BE2C (cell line): Measurements from ENCODE around the gene VAMP8.

Experiments
- DNase-seq: peaks from one replicate; pipeline ENCODE4 v3.0.0-alpha.2; 2020
- H3K27me3 ChIP-seq: fragments of 250-450 bp; sonication (Bioruptor Pico); 2 replicates; pipeline ENCODE4 v1.5.1; 2020; ENCODE audit warnings: mild to moderate bottlenecking
- H3K36me3 ChIP-seq: fragments of 250-450 bp; sonication (Bioruptor Pico); 2 replicates; pipeline ENCODE4 v1.5.1; 2020; ENCODE audit warnings: mild to moderate bottlenecking
- H3K4me1 ChIP-seq: fragments of 250-450 bp; sonication (Bioruptor Pico); 2 replicates; pipeline ENCODE4 v1.5.1; 2020
- H3K4me3 ChIP-seq: 2 replicates; pipeline ENCODE4 v1.5.1; 2011; ENCODE audit warnings: low read depth, low read length
- H3K9me3 ChIP-seq: fragments of 250-450 bp; sonication (Bioruptor Pico); 2 replicates; pipeline ENCODE4 v1.5.1; 2020
- TF ChIP-seq, protein P1 (sequence below): IDR thresholded peaks from 2 replicates; pipeline ENCODE4 v1.5.1; 2012; ENCODE audit warnings: mild to moderate bottlenecking, low read depth, low read length

The VAMP8 gene

DNA sequence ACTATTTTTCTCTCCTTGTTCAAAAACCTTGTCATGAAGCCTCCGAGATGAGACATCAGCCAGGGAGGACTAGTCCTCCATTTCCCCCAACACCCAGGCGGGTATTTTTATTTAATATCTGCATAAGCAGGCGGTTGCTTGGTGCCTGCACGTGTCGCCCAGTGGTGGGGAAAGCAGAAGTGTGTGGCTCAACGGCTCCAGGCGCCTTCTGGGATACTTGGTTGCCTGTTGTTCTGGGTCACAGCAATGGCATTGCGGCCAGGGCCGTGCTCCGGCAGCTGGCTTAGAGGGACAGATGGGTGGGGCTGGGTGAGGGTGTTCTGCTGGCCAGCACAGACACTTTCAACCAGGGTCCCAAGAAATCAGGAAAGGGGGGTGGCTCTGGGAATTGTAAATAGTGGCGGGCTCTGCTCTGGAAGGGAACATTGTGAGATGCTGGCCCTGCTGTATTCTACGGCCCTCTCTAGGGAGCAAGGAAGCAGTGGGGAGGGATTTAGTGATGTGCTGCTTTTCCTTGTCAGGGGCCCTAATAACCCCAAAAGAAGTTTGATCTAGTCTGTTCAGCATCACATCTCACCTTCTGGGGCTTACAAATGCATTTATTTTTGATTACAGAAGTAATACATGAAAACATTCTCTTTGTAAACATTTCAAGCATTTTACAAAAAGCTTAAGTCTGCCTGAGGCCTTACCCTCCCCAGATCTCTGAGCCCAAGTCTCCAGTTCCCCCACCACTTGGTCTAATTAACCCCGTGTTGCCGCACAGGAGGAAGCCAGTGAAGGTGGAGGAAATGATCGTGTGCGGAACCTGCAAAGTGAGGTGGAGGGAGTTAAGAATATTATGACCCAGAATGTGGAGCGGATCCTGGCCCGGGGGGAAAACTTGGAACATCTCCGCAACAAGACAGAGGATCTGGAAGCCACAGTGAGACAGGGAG, 1.1 kb downstream of the VAMP8 start:
- TF ChIP-seq, protein P1, sequence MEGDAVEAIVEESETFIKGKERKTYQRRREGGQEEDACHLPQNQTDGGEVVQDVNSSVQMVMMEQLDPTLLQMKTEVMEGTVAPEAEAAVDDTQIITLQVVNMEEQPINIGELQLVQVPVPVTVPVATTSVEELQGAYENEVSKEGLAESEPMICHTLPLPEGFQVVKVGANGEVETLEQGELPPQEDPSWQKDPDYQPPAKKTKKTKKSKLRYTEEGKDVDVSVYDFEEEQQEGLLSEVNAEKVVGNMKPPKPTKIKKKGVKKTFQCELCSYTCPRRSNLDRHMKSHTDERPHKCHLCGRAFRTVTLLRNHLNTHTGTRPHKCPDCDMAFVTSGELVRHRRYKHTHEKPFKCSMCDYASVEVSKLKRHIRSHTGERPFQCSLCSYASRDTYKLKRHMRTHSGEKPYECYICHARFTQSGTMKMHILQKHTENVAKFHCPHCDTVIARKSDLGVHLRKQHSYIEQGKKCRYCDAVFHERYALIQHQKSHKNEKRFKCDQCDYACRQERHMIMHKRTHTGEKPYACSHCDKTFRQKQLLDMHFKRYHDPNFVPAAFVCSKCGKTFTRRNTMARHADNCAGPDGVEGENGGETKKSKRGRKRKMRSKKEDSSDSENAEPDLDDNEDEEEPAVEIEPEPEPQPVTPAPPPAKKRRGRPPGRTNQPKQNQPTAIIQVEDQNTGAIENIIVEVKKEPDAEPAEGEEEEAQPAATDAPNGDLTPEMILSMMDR, result no peak
- H3K4me1 ChIP-seq, result no peaks in the 10 kb centered on the region
- no peaks in the 10 kb centered on the region for H3K36me3 ChIP-seq
- H3K27me3 ChIP-seq, result no peaks in the 10 kb centered on the region
- no peak overlapping the region for H3K4me3 ChIP-seq
- H3K9me3 ChIP-seq, result no peaks in the 10 kb centered on the region
- no peak for DNase-seq

GRCh38 chr2:85579266-85579935, 2.0 kb downstream of the VAMP8 start:
- Histone ChIP-seq H3K27me3 (no peaks in the 10 kb centered on the region), H3K36me3 (no peaks in the 10 kb centered on the region), H3K9me3 (no peaks in the 10 kb centered on the region), H3K4me1 (no peaks in the 10 kb centered on the region), H3K4me3 (no peak overlapping the region)
- TF ChIP-seq, protein P1, result no peak
- no peak for DNase-seq

DNA sequence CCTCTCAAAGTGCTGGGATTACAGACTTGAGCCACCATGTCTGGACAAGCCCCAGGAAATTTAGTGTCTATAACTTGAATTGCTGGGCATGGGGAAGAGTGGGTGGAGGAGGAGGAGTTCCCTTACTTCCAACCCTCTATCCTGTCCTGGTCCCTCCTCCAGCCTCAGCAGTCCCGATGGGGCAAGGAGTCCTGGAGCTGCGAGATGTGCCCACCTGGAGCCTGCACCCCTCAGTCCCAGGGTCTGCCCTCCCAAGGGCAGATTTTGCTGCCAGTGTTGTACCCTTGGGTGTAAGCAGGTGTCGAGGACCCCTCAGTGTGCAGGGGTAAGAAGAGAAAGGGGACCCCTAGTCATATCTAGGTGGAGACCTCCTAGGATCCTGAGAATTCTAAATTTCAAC, 2.8 kb downstream of the VAMP8 start:
- Histone ChIP-seq H3K36me3 (no peaks in the 10 kb centered on the region), H3K9me3 (no peaks in the 10 kb centered on the region), H3K4me3 (no peak overlapping the region), H3K4me1 (no peaks in the 10 kb centered on the region), H3K27me3 (no peaks in the 10 kb centered on the region)
- DNase-seq, result no peak
- TF ChIP-seq, protein P1, result no peak

DNA sequence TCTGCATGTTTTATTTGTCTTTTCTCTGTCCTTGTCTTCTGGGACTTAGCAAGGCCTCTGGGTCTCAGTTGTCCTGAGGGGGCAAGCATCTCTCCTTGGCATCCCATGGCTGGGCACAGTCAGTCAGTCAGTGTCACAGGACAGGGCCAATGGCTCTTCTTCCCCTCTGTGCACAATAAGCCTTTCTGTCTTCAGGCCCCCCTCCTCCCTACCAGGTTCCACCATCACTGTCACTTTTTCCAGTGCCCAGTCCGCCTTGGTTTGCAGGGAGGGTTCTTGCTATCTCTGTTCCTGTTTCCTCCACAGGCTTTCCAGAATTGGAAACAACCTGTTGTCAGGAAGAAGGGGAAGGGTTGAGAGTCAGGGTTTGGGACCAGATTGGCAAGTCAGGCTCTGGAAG, 5.1 kb downstream of the VAMP8 start:
- Histone ChIP-seq H3K4me1 (no peaks in the 10 kb centered on the region), H3K9me3 (no peaks in the 10 kb centered on the region), H3K36me3 (no peaks in the 10 kb centered on the region), H3K27me3 (no peaks in the 10 kb centered on the region), H3K4me3 (no peak overlapping the region)
- no peak for DNase-seq
- TF ChIP-seq, protein P1, result no peak

DNA sequence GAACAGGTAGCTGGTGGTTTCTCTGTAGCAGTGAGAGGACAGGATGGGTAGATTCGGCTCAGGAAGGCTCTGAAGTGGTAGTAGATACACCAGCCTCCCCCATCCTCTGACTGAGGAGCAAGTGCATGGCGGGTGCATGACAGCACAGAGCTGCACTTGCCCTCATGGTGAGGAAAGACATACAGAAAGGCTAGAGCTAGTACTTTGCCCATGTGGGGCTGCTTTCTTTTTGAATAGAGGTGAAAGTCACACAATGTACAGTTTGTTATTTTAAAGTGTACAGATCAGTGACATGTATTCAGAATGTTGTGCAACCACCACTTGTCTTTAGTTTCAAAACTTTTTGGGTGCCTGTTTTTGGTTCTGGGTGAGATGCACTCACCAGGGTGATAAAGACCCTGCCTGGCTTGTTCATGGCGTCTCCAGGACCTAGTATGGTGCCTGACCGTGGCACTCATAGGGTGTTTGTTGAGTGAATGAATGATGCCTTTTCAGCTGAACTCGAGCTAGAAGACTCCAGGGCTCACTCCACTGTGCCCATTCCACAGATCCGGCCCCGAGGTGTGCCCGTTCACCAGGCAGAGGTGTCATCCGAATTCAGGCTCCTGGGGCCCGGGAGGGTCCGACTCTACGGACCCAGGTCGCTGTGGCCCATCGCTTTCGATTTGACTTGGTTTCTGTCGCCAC, 6.4 kb downstream of the VAMP8 start:
- Histone ChIP-seq H3K36me3 (no peaks in the 10 kb centered on the region), H3K4me1 (no peaks in the 10 kb centered on the region), H3K4me3 (no peak overlapping the region; the same call in 1 of the 2 replicates), H3K9me3 (no peaks in the 10 kb centered on the region), H3K27me3 (no peaks in the 10 kb centered on the region)
- no peak for DNase-seq
- TF ChIP-seq, protein P1, result no peak
